ENCODE results near the gene ARF1. TPM values are rescaled to one million over a fixed set of nuclear protein-coding genes. Genes with fewer than 3 reads are reported as not detected.

Gene ARF1
- total RNA-seq, 2 donors from 2014 or later = 322 to 372 TPM

- H3K27me3 ChIP-seq (ENCODE audit: control insufficient read depth, insufficient read depth, low read length, poor library complexity, severe bottlenecking) = peaks cover 23% of the 10 kb centered on the region
- no peaks in the 10 kb centered on the region for H3K4me1 ChIP-seq (ENCODE audit: control insufficient read depth, insufficient read depth, low read length)
- peaks cover 77% of the 10 kb centered on the region for H3K27me3 Mint-ChIP-seq (ENCODE audit: insufficient read depth)
- H3K9ac ChIP-seq (ENCODE audit: extremely low read depth, low read length, poor library complexity, severe bottlenecking) = no peak overlapping the region
- H3K27ac Mint-ChIP-seq = no peak overlapping the region
- no peak overlapping the region for H3K4me3 ChIP-seq (ENCODE audit: low read length)
- no peaks in the 10 kb centered on the region for H3K36me3 Mint-ChIP-seq (ENCODE audit: low read depth)
- H3K9me3 ChIP-seq (ENCODE audit: control insufficient read depth, low read length) = no peaks in the 10 kb centered on the region
- peaks cover 6% of the 10 kb centered on the region for H3K4me1 Mint-ChIP-seq
- no peaks in the 10 kb centered on the region for H3K9me3 Mint-ChIP-seq
- peak; percentile 24 for DNase-seq
- H3K36me3 ChIP-seq (ENCODE audit: control insufficient read depth, insufficient read depth, low read length) = no peaks in the 10 kb centered on the region
- no peak overlapping the region for H3K27ac ChIP-seq (ENCODE audit: low read depth, low read length)
- no peak overlapping the region for H3K4me3 Mint-ChIP-seq
- no peak for TF ChIP-seq CTCF (conservative IDR thresholded peaks at IDR 0.05)
- 77 to 78% methylated on average over 10 to 18 of the region's 18 CpGs for WGBS, 2 experiments (ENCODE audit: insufficient coverage in 1 of 2, insufficient read length in 1 of 2)
These were observed 7.4 kb upstream of the ARF1 start for GRCh38 chr1:228074954-228075730.

DNA sequence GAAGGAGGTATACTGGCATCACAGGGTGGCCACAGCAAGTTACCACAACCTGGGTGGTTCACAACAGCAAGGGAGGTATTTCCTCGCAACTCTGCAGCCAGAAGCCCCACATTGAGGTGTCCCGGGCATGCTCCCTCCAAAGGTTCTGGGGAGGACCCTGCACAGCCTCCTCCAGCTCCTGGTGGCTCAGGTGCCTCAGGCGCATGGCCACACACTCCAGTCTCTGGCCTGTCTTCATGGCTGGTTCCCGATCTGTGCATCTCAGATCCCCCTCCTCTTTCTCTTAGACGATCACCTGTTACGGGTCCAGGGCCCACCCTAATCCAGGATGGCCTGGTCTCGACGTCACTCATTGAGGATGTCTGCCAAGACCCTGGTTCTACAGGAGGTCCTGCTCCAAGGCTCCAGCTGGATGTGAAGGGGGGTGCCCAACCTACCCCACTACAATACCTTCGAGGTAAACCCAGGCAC is 6.7 kb upstream of the ARF1 start:
- WGBS, 2 experiments (ENCODE audit: insufficient coverage in 1 of 2, insufficient read length in 1 of 2) = 89 to 90% methylated on average over 5 to 9 of the region's 9 CpGs
- Mint-ChIP-seq H3K4me1 (peaks cover 6% of the 10 kb centered on the region), H3K27ac (no peak overlapping the region), H3K27me3 (ENCODE audit: insufficient read depth) (peaks cover 74% of the 10 kb centered on the region), H3K36me3 (ENCODE audit: low read depth) (no peaks in the 10 kb centered on the region), H3K4me3 (no peak overlapping the region), H3K9me3 (no peaks in the 10 kb centered on the region)
- no peak for DNase-seq
- Histone ChIP-seq H3K36me3 (ENCODE audit: control insufficient read depth, insufficient read depth, low read length) (no peaks in the 10 kb centered on the region), H3K27me3 (ENCODE audit: control insufficient read depth, insufficient read depth, low read length, poor library complexity, severe bottlenecking) (peaks cover 16% of the 10 kb centered on the region), H3K9me3 (ENCODE audit: control insufficient read depth, low read length) (no peaks in the 10 kb centered on the region), H3K4me3 (ENCODE audit: low read length) (no peak overlapping the region), H3K4me1 (ENCODE audit: control insufficient read depth, insufficient read depth, low read length) (no peaks in the 10 kb centered on the region), H3K9ac (ENCODE audit: extremely low read depth, low read length, poor library complexity, severe bottlenecking) (no peak overlapping the region), H3K27ac (ENCODE audit: low read depth, low read length) (no peak overlapping the region)
- TF ChIP-seq CTCF (conservative IDR thresholded peaks at IDR 0.05) = no peak

DNA sequence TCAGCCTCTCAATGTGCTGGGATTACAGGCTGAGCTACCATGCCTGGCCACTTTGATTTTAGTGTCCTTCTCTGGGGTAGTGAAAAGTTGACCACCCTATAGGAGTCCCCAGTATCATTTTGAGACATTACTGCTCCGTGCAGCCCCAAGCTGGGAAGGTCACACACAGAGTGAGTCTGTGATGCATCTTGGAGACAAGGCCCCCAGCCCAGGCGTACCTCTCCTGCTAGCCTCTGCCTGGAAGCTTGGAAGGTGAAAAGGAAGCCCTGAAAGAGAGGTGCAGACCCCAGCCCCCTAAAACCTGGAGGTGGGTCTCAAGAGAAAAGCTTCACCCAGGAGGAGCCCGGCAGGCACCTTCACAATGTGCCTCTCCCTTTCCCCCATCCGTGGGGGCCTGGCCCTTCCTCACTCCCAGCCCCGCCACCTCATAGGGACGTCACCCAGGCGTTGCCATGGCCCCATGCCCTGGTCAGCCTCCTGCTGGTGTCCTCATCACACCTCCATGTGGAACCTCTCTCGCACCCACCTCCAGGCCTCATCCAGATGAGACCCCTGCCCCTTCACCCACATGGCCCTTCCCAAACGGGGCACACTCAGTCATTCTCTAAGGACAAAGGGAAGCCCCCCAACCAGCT is 5.6 kb upstream of the ARF1 start:
- Histone ChIP-seq H3K4me3 (ENCODE audit: low read length) (no peak overlapping the region), H3K4me1 (ENCODE audit: control insufficient read depth, insufficient read depth, low read length) (peaks cover 4% of the 10 kb centered on the region), H3K9me3 (ENCODE audit: control insufficient read depth, low read length) (no peaks in the 10 kb centered on the region), H3K27me3 (ENCODE audit: control insufficient read depth, insufficient read depth, low read length, poor library complexity, severe bottlenecking) (peaks cover 5% of the 10 kb centered on the region), H3K36me3 (ENCODE audit: control insufficient read depth, insufficient read depth, low read length) (no peaks in the 10 kb centered on the region), H3K27ac (ENCODE audit: low read depth, low read length) (no peak overlapping the region), H3K9ac (ENCODE audit: extremely low read depth, low read length, poor library complexity, severe bottlenecking) (no peak overlapping the region)
- TF ChIP-seq CTCF (conservative IDR thresholded peaks at IDR 0.05) = no peak
- H3K36me3 Mint-ChIP-seq (ENCODE audit: low read depth) = no peaks in the 10 kb centered on the region
- peaks cover 66% of the 10 kb centered on the region for H3K27me3 Mint-ChIP-seq (ENCODE audit: insufficient read depth)
- no peak for DNase-seq
- peaks cover 9% of the 10 kb centered on the region for H3K4me1 Mint-ChIP-seq
- H3K4me3 Mint-ChIP-seq = no peak overlapping the region
- no peaks in the 10 kb centered on the region for H3K9me3 Mint-ChIP-seq
- H3K27ac Mint-ChIP-seq = no peak overlapping the region
- 83 to 89% methylated on average over 5 to 9 of the region's 9 CpGs for WGBS, 2 experiments (ENCODE audit: insufficient coverage in 1 of 2, insufficient read length in 1 of 2)

Data from endodermal cell (in vitro differentiated cells).